HepG2 (cell line): ENCODE measurements around the gene SESN1. TPM values are rescaled to one million over a fixed set of nuclear protein-coding genes. Genes with fewer than 3 reads are reported as not detected.

Experiments
- ATAC-seq: fragments of 200-7000 bp; cut with Tn5 transposase; 3 replicates; pipeline ENCODE4 v1.9.1; 2020; ENCODE audit warnings: mild to moderate bottlenecking, moderate library complexity
- BruUV-seq: library from RNA; stranded (reverse); fragments of 400-500 nt; replicated peaks from 2 replicates; lab custom pipeline; 2021; lab: Mats Ljungman, UMichigan
- CTCF ChIA-PET: fragments of 300-600 bp; formaldehyde crosslinking; extraction: SDS; loops from one replicate; lab custom pipeline; 2021; ENCODE audit warnings: low total read pairs, inconsistent platforms, low intra/inter-chr PET ratio; lab: Yijun Ruan, JAX
- POLR2A ChIA-PET: fragments of 350-600 bp; sonication (Branson Sonifier 250); formaldehyde crosslinking; loops from one replicate; lab custom pipeline; 2020; ENCODE audit warnings: antibody characterized with exemption, inconsistent platforms; lab: Yijun Ruan, JAX
- DNase-seq: peaks from one replicate; pipeline ENCODE4 v3.0.0-alpha.2; 2015; ENCODE audit warnings: low spot score
- FAIRE-seq: peaks from 3 replicates; lab custom pipeline; 2011; peaks lifted over from hg19 to GRCh38; lab: Jason Lieb, UNC
- H2AFZ ChIP-seq: one replicate; pipeline ENCODE4 v1.6.1; 2011; ENCODE audit warnings: low read length, inconsistent platforms
- H3K27ac ChIP-seq: fragments of 300-600 bp; 3 replicates; pipeline ENCODE4 v1.8.0; 2011; ENCODE audit warnings: mixed run types, mild to moderate bottlenecking, mixed read lengths, low read length, inconsistent platforms; ENCODE audit not compliant: insufficient read depth; ENCODE audit errors: extremely low read length
- H3K27me3 ChIP-seq, 2 experiments: fragments of 200-600 bp in 1 of 2; 2 replicates in 1 of 2; 3 replicates in 1 of 2; pipeline versions ENCODE4 v1.6.0 to v1.8.0; 2011; ENCODE audit warnings: low read length in 2 of 2, mild to moderate bottlenecking in 2 of 2, moderate library complexity in 2 of 2, inconsistent platforms in 1 of 2; ENCODE audit not compliant: insufficient read depth in 2 of 2, control insufficient read depth in 1 of 2
- H3K36me3 ChIP-seq, 2 experiments: fragments of 200-600 bp in 1 of 2; replicated peaks in 1 of 2; 2 replicates in 1 of 2; 3 replicates in 1 of 2; pipeline versions ENCODE4 v1.5.1 to v1.8.0; 2011; ENCODE audit warnings: low read length in 2 of 2, inconsistent platforms in 1 of 2; ENCODE audit not compliant: insufficient read depth in 2 of 2, control insufficient read depth in 1 of 2
- H3K4me1 ChIP-seq: 2 replicates; pipeline ENCODE4 v1.5.1; 2012; ENCODE audit warnings: low read length, inconsistent platforms; ENCODE audit not compliant: insufficient read depth
- H3K4me2 ChIP-seq: 2 replicates; pipeline ENCODE4 v1.6.0; 2011; ENCODE audit warnings: low read depth, low read length, inconsistent platforms
- H3K4me3 ChIP-seq, 3 experiments: fragments of 200-600 bp in 1 of 3; sonication (generic), shearing (Covaris generic) in 1 of 3; replicated peaks in 1 of 3; 2 replicates each; pipeline ENCODE4 v1.5.1; 2011 to 2016; ENCODE audit warnings: low read length in 3 of 3, inconsistent platforms in 2 of 3, low read depth in 2 of 3, mild to moderate bottlenecking in 2 of 3, control low read depth in 1 of 3, mixed read lengths in 1 of 3; ENCODE audit not compliant: insufficient read depth in 1 of 3
- H3K79me2 ChIP-seq: one replicate; pipeline ENCODE4 v1.6.1; 2011; ENCODE audit warnings: low read length, inconsistent platforms; ENCODE audit not compliant: insufficient read depth
- H3K9ac ChIP-seq: 2 replicates; pipeline ENCODE4 v1.6.0; 2011; ENCODE audit warnings: mild to moderate bottlenecking, low read depth, low read length, inconsistent platforms; ENCODE audit not compliant: insufficient read depth
- H3K9me3 ChIP-seq: 2 replicates; pipeline ENCODE4 v1.5.1; 2012; ENCODE audit warnings: mild to moderate bottlenecking, low read length
- H4K20me1 ChIP-seq: 2 replicates; pipeline ENCODE4 v1.6.0; 2011; ENCODE audit warnings: inconsistent platforms, mild to moderate bottlenecking, low read length, moderate library complexity; ENCODE audit not compliant: insufficient read depth
- GATA4 ChIP-seq: sonication (generic); IDR thresholded peaks from 2 replicates; pipeline ENCODE4 v1.6.1; 2016; ENCODE audit warnings: antibody characterized with exemption, low read depth, borderline replicate concordance
- SAFB2 ChIP-seq: sonication (generic); formaldehyde crosslinking; IDR thresholded peaks from 2 replicates; pipeline ENCODE4 v1.5.1; 2020; ENCODE audit warnings: missing genetic modification reagents, low read depth, mild to moderate bottlenecking, borderline replicate concordance
- ZBTB7A ChIP-seq: sonication (generic); formaldehyde crosslinking; IDR thresholded peaks from 2 replicates; pipeline ENCODE4 v1.8.0; 2022; ENCODE audit warnings: mild to moderate bottlenecking, missing genetic modification reagents
- ZNF614 ChIP-seq: IDR thresholded peaks from 2 replicates; pipeline ENCODE4 v1.6.1; 2018; ENCODE audit warnings: missing biosample characterization, missing genetic modification reagents, inconsistent platforms, borderline replicate concordance
- ZNF883 ChIP-seq: sonication (generic); formaldehyde crosslinking; IDR thresholded peaks from 2 replicates; pipeline ENCODE4 v1.5.1; 2020; ENCODE audit warnings: mild to moderate bottlenecking, missing genetic modification reagents; ENCODE audit errors: not compliant biosample characterization
- WGBS: methylation state at CpG from one replicate; pipeline ENCODE4 v1.1.6; 2017; ENCODE audit warnings: low lambda C conversion rate; 5-methylcytosine and 5-hydroxymethylcytosine counted together
- in situ Hi-C: cut with HindIII; loops from 2 replicates; pipeline ENCODE4 v1.10.0; 2017; ENCODE audit warnings: low pct_unique_long_range_greater_than_20kb; ENCODE audit not compliant: extremely low pct_ligation_motif_present
- intact Hi-C: fragments of 100-400 bp; cut with micrococcal nuclease; formaldehyde crosslinking; loops from one replicate; pipeline ENCODE4 v1.10.0; 2022; ENCODE audit not compliant: unreplicated experiment
- polyA plus RNA-seq, 8 experiments: library from polyadenylated mRNA; depleted of rRNA in 3 of 8; stranded (reverse) in 7 of 8; unstranded in 1 of 8; fragments of >200 nt; fragmentation: Illumina TruSeq in 4 of 8; extraction: Trizol in 4 of 8; gene quantifications; 2 replicates each; pipeline versions ENCODE4 v1.2.1 to v1.2.3, GENCODE V29; 2011 to 2016; ENCODE audit warnings: low read depth in 4 of 8, missing spikeins in 1 of 8, mixed read lengths in 1 of 8; ENCODE audit not compliant: insufficient read depth in 1 of 8
- total RNA-seq, 5 experiments: library from RNA; depleted of rRNA; stranded (reverse); fragments of >200 nt; fragmentation: Illumina TruSeq; extraction: Trizol; gene quantifications; 2 replicates each; pipeline ENCODE4 v1.2.3, GENCODE V29; 2016; ENCODE audit warnings: low read depth in 1 of 5
- TF ChIP-seq, protein P1 (sequence below): sonication (generic); formaldehyde crosslinking; IDR thresholded peaks from 2 replicates; pipeline ENCODE4 v1.4.0; 2020; ENCODE audit warnings: missing genetic modification reagents

Gene SESN1
- total and polyA plus RNA-seq, 2 of the 13 experiments (the other 11 are each of a cell fraction or from before 2014, with no cell fraction given), result 24.9 to 44.7 TPM

DNA sequence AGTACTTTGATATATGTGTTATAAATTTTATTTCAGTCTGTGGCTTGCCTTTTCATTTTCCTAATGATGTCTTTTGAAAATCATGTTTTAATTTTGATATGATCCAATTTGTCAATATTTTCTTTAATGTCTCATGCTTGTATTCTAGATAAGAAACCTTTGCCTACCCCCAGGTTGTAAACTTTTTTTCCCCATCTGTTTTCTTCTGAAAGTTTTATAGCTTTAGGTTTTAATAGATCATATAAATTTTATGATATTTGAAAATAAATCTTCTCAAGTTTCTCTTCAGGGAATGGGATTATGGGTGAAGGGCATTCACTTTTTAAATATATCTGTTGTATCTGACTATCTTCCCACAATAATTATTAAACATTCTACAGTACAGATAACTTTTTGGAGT, 66.7 kb downstream of the SESN1 start (continued):
- TF ChIP-seq, protein P1, sequence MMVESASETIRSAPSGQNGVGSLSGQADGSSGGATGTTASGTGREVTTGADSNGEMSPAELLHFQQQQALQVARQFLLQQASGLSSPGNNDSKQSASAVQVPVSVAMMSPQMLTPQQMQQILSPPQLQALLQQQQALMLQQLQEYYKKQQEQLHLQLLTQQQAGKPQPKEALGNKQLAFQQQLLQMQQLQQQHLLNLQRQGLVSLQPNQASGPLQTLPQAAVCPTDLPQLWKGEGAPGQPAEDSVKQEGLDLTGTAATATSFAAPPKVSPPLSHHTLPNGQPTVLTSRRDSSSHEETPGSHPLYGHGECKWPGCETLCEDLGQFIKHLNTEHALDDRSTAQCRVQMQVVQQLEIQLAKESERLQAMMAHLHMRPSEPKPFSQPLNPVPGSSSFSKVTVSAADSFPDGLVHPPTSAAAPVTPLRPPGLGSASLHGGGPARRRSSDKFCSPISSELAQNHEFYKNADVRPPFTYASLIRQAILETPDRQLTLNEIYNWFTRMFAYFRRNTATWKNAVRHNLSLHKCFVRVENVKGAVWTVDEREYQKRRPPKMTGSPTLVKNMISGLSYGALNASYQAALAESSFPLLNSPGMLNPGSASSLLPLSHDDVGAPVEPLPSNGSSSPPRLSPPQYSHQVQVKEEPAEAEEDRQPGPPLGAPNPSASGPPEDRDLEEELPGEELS, result no peak
- TF ChIP-seq ZBTB7A, result no peak

DNA sequence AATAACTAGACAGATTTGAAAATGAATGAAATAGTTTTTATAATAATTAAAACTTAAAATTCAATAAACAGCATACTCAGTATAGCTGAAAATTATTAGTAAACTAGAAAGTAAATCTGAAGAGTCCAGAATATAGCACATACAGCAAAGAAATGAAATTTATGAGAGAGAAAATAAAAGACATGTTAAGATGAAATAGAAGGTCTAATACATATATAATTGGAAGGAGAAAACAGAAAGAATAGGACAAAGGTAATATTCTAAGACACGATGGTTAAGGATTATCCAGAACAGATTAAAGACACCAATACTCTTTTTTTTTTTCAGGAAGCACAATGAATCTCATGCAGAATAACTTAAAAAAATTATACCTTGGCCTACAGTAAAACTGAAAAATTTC, 69.0 kb downstream of the SESN1 start:
- Histone ChIP-seq H2AFZ (no peak overlapping the region), H3K79me2 (no peaks in the 10 kb centered on the region), H3K4me1 (no peaks in the 10 kb centered on the region), H3K27me3 (no peaks in the 10 kb centered on the region), H3K27ac (no peak overlapping the region), H3K9me3 (no peaks in the 10 kb centered on the region), H3K36me3 (no peaks in the 10 kb centered on the region), H3K9ac (no peak overlapping the region), H3K4me3 (no peak overlapping the region), H4K20me1 (no peaks in the 10 kb centered on the region), H3K4me2 (no peak overlapping the region)
- ChIA-PET CTCF (no interaction called here), POLR2A (no interaction called here)
- intact Hi-C loops, result no loop called here
- no TSS peak for BruUV-seq
- in situ Hi-C loops, result no loop called here
- no peak for ATAC-seq
- WGBS, result 96% methylated on average over 1 of the region's 1 CpG
- FAIRE-seq, result no peak
- TF ChIP-seq ZNF883 (no peak), SAFB2 (CRISPR knock-in tag) (no peak), ZNF614 (CRISPR knock-in tag) (no peak), GATA4 (no peak)
- no peak for DNase-seq
